ENCODE data around the gene F8. TPM values are rescaled to one million over a fixed set of nuclear protein-coding genes. Genes with fewer than 3 reads are reported as not detected.

The F8 gene
- total and polyA plus RNA-seq, 2 donors (not counting 1 experiment from before 2014, with no cell fraction given) = 4.5 to 7.9 TPM

DNA sequence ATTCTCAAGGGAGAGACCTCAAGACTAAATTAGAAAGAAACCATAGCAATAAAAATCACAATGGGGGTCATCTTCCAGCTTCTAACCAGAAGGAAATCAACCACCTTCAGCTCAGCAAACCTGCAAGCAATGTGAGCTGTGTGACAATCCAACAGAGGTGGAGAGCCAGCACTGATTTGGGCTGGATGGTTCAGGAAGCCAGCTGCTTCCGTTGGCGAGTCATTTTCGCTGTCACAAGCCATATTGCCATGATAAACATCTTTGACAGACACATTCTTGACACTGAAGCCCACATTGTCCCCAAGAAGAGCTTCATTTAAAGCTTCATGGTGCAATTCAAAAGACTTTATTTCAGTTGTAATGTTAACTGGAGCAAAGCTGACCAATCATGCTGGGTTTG, 113.7 kb downstream of the F8 start:
- H4K20me1 ChIP-seq (ENCODE audit: control insufficient read depth, extremely low read depth, insufficient read depth, low read length) = no peaks in the 10 kb centered on the region
- no peak overlapping the region for H3K4me3 ChIP-seq (replicated peaks in 1 of 4; ENCODE audit: control extremely low read depth in 1 of 4, insufficient read depth in 1 of 4, low read depth in 3 of 4, low read length in 4 of 4)
- no peaks in the 10 kb centered on the region for H3K4me1 ChIP-seq (ENCODE audit: control insufficient read depth, extremely low read depth, insufficient read depth, low read length)
- no peak overlapping the region for H3K4me2 ChIP-seq (ENCODE audit: extremely low read depth, insufficient read depth, low read length)
- no peak overlapping the region for H3K9ac ChIP-seq (ENCODE audit: insufficient read depth, low read length)
- H3K79me2 ChIP-seq (ENCODE audit: control insufficient read depth, insufficient read depth, low read length) = no peaks in the 10 kb centered on the region
- H3K36me3 ChIP-seq (ENCODE audit: control insufficient read depth, insufficient read depth, low read length) = no peaks in the 10 kb centered on the region
- DNase-seq (ENCODE audit: low read depth in 2 of 2) = no peak
- H3K27ac ChIP-seq (ENCODE audit: insufficient read depth, low read length) = no peak overlapping the region
- TF ChIP-seq, protein P1, sequence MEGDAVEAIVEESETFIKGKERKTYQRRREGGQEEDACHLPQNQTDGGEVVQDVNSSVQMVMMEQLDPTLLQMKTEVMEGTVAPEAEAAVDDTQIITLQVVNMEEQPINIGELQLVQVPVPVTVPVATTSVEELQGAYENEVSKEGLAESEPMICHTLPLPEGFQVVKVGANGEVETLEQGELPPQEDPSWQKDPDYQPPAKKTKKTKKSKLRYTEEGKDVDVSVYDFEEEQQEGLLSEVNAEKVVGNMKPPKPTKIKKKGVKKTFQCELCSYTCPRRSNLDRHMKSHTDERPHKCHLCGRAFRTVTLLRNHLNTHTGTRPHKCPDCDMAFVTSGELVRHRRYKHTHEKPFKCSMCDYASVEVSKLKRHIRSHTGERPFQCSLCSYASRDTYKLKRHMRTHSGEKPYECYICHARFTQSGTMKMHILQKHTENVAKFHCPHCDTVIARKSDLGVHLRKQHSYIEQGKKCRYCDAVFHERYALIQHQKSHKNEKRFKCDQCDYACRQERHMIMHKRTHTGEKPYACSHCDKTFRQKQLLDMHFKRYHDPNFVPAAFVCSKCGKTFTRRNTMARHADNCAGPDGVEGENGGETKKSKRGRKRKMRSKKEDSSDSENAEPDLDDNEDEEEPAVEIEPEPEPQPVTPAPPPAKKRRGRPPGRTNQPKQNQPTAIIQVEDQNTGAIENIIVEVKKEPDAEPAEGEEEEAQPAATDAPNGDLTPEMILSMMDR (conservative IDR thresholded peaks at IDR 0.05 in 1 of 2, IDR thresholded peaks at IDR 0.05 in 1 of 2; ENCODE audit: low read depth in 1 of 2, low read length in 2 of 2) = no peak
- TF ChIP-seq EZH2 (IDR thresholded peaks at IDR 0.05; ENCODE audit: low read length, missing control alignments) = no peak
- no peaks in the 10 kb centered on the region for H3K9me3 ChIP-seq (ENCODE audit: control insufficient read depth, insufficient read depth, low read depth, low read length)
- no peak overlapping the region for H2AFZ ChIP-seq (ENCODE audit: low read length)
- no peaks in the 10 kb centered on the region for H3K27me3 ChIP-seq (ENCODE audit: control insufficient read depth, insufficient read depth, low read length)

DNA sequence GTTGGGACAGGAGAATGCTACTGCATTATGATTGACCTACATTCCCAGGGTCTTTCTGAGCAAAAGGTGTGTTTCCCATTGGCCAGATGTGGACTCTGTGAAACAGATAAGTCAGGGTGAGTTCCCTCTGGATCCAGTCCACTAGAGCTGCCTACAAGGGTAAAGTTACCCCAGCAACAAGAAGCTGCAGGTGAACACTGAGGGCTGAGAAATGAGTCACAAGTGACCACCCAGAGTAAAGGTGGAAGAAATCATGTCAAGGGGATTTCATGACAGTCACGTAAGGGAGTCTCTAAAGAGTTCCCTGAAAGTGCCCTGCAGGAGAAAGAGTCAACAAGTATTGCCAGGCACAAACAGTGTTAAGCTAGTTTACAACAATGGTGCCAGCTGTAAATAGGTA, 120.1 kb downstream of the F8 start:
- H4K20me1 ChIP-seq (ENCODE audit: control insufficient read depth, extremely low read depth, insufficient read depth, low read length) = no peaks in the 10 kb centered on the region
- H3K4me2 ChIP-seq (ENCODE audit: extremely low read depth, insufficient read depth, low read length) = no peak overlapping the region
- H3K9me3 ChIP-seq (ENCODE audit: control insufficient read depth, insufficient read depth, low read depth, low read length) = no peaks in the 10 kb centered on the region
- H3K79me2 ChIP-seq (ENCODE audit: control insufficient read depth, insufficient read depth, low read length) = no peaks in the 10 kb centered on the region
- no peak for TF ChIP-seq EZH2 (IDR thresholded peaks at IDR 0.05; ENCODE audit: low read length, missing control alignments)
- TF ChIP-seq, protein P1 (conservative IDR thresholded peaks at IDR 0.05 in 1 of 2, IDR thresholded peaks at IDR 0.05 in 1 of 2; ENCODE audit: low read depth in 1 of 2, low read length in 2 of 2) = no peak
- no peak for DNase-seq (ENCODE audit: low read depth in 2 of 2)
- H2AFZ ChIP-seq (ENCODE audit: low read length) = no peak overlapping the region
- H3K4me3 ChIP-seq (replicated peaks in 1 of 4; ENCODE audit: control extremely low read depth in 1 of 4, insufficient read depth in 1 of 4, low read depth in 3 of 4, low read length in 4 of 4) = no peak overlapping the region
- H3K4me1 ChIP-seq (ENCODE audit: control insufficient read depth, extremely low read depth, insufficient read depth, low read length) = no peaks in the 10 kb centered on the region
- no peak overlapping the region for H3K27ac ChIP-seq (ENCODE audit: insufficient read depth, low read length)
- H3K27me3 ChIP-seq (ENCODE audit: control insufficient read depth, insufficient read depth, low read length) = no peaks in the 10 kb centered on the region
- no peaks in the 10 kb centered on the region for H3K36me3 ChIP-seq (ENCODE audit: control insufficient read depth, insufficient read depth, low read length)
- H3K9ac ChIP-seq (ENCODE audit: insufficient read depth, low read length) = no peak overlapping the region

DNA sequence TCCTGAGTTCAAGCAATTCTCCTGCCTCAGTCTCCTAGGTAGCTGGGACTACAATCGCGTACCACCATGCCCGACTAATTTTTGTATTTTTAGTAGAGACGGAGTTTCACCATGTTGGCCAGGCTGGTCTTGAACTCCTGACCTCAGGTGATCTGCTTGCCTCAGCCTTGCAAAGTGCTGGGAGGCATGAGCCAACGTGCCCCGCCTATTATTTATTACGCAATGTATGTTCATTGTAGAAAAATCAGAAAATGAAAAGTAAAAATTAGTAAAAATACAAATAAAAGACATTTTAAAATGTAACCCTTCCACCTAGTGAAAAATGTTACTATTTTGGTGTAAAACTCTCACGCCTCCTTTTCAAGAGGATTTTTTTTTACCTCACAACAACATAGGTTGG, 122.2 kb downstream of the F8 start:
- no peak for TF ChIP-seq EZH2 (IDR thresholded peaks at IDR 0.05; ENCODE audit: low read length, missing control alignments)
- TF ChIP-seq, protein P1 (conservative IDR thresholded peaks at IDR 0.05 in 1 of 2, IDR thresholded peaks at IDR 0.05 in 1 of 2; ENCODE audit: low read depth in 1 of 2, low read length in 2 of 2) = no peak
- Histone ChIP-seq H3K27ac (ENCODE audit: insufficient read depth, low read length) (no peak overlapping the region), H3K9ac (ENCODE audit: insufficient read depth, low read length) (no peak overlapping the region), H3K79me2 (ENCODE audit: control insufficient read depth, insufficient read depth, low read length) (no peaks in the 10 kb centered on the region), H3K9me3 (ENCODE audit: control insufficient read depth, insufficient read depth, low read depth, low read length) (no peaks in the 10 kb centered on the region), H3K4me3 (replicated peaks in 1 of 4; ENCODE audit: control extremely low read depth in 1 of 4, insufficient read depth in 1 of 4, low read depth in 3 of 4, low read length in 4 of 4) (no peak overlapping the region), H3K4me1 (ENCODE audit: control insufficient read depth, extremely low read depth, insufficient read depth, low read length) (no peaks in the 10 kb centered on the region), H3K4me2 (ENCODE audit: extremely low read depth, insufficient read depth, low read length) (no peak overlapping the region), H2AFZ (ENCODE audit: low read length) (no peak overlapping the region), H3K36me3 (ENCODE audit: control insufficient read depth, insufficient read depth, low read length) (no peaks in the 10 kb centered on the region), H3K27me3 (ENCODE audit: control insufficient read depth, insufficient read depth, low read length) (no peaks in the 10 kb centered on the region), H4K20me1 (ENCODE audit: control insufficient read depth, extremely low read depth, insufficient read depth, low read length) (no peaks in the 10 kb centered on the region)
- DNase-seq (ENCODE audit: low read depth in 2 of 2) = no peak
